ENCODE measurements around the gene PTGFR.

PTGFR gene

DNA sequence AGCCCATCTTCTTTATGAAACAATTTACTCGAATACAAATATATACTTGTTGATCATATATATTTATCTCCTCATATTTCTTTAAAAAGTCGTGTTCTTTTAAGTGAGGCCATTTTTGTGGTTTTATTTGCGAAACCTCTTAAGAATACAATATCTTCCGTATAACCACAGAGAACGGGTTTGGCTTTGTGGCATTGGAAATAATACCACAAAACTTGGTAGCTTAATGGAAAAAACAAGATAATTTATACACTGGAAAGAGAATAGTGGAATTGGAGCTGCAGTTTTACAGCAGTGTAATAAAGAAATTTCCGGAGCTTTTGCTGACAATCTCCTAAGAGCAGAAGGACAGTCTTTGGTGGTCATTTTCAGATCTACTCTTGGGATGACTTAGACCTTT, 29.4 kb downstream of the PTGFR start:
- no peak for DNase-seq (ENCODE audit: extremely low read depth, insufficient read length)
- Histone ChIP-seq H3K36me3 (ENCODE audit: control insufficient read depth, insufficient read depth, low read length) (no peaks in the 10 kb centered on the region), H3K27me3 (replicated peaks; ENCODE audit: control insufficient read depth, insufficient read depth, low read length) (no peaks in the 10 kb centered on the region), H3K4me3 (replicated peaks; ENCODE audit: low read depth, low read length) (no peak overlapping the region)
- TF ChIP-seq CTCF (IDR thresholded peaks at IDR 0.05; ENCODE audit: insufficient read depth, low read length, poor library complexity, severe bottlenecking), result no peak

GRCh38 chr1:78520843-78521242, 30.1 kb downstream of the PTGFR start:
- no peak for DNase-seq (ENCODE audit: extremely low read depth, insufficient read length)
- Histone ChIP-seq H3K36me3 (ENCODE audit: control insufficient read depth, insufficient read depth, low read length) (no peaks in the 10 kb centered on the region), H3K4me3 (replicated peaks; ENCODE audit: low read depth, low read length) (no peak overlapping the region), H3K27me3 (replicated peaks; ENCODE audit: control insufficient read depth, insufficient read depth, low read length) (no peaks in the 10 kb centered on the region)
- TF ChIP-seq CTCF (IDR thresholded peaks at IDR 0.05; ENCODE audit: insufficient read depth, low read length, poor library complexity, severe bottlenecking), result no peak

DNA sequence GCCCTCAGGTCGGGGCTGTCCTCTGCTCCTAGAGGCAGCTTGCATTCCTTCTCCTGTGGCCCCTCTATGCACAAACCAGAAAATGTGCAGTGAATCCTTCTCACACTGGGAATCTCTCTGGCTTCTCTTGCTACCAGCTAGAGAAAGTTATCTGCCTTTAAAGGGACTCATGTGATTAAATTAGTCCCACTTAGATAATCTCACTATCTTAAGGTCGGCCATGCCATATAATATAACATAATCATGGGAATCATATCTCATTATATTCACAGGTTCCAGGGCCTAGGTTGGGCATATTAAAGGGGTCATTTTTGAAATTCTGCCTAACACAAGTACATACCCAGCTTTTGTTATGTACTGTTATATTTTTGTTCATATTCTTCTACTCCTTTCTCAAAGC, 31.4 kb downstream of the PTGFR start:
- no peak for DNase-seq (ENCODE audit: extremely low read depth, insufficient read length)
- H3K36me3 ChIP-seq (ENCODE audit: control insufficient read depth, insufficient read depth, low read length), result no peaks in the 10 kb centered on the region
- TF ChIP-seq CTCF (IDR thresholded peaks at IDR 0.05; ENCODE audit: insufficient read depth, low read length, poor library complexity, severe bottlenecking), result no peak
- no peaks in the 10 kb centered on the region for H3K27me3 ChIP-seq (replicated peaks; ENCODE audit: control insufficient read depth, insufficient read depth, low read length)
- no peak overlapping the region for H3K4me3 ChIP-seq (replicated peaks; ENCODE audit: low read depth, low read length)

- no peak for TF ChIP-seq CTCF (IDR thresholded peaks at IDR 0.05; ENCODE audit: insufficient read depth, low read length, poor library complexity, severe bottlenecking)
- H3K27me3 ChIP-seq (replicated peaks; ENCODE audit: control insufficient read depth, insufficient read depth, low read length), result no peaks in the 10 kb centered on the region
- no peak overlapping the region for H3K4me3 ChIP-seq (replicated peaks; ENCODE audit: low read depth, low read length)
- no peak for DNase-seq (ENCODE audit: extremely low read depth, insufficient read length)
- no peaks in the 10 kb centered on the region for H3K36me3 ChIP-seq (ENCODE audit: control insufficient read depth, insufficient read depth, low read length)
Observed at GRCh38 chr1:78526496-78526895, 35.7 kb downstream of the PTGFR start.

DNA sequence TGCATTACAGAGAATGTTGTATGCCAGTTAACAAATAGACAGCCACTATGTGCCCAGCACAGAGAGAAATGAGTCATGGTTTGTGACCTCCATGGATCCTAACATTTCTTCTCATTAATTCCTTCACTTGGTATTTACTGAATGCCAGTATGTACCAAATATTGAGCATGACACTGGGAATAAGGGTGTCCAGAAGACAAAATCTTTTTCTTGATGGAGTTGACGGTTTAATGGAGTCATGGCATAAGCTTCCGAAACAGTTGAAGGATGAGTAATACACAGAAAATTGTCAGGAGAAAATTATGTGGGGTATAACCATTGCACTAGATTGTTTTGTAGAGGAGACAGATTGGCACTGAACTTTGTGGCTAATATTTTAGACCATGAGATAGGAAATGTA, 36.9 kb downstream of the PTGFR start:
- no peak for TF ChIP-seq CTCF (IDR thresholded peaks at IDR 0.05; ENCODE audit: insufficient read depth, low read length, poor library complexity, severe bottlenecking)
- Histone ChIP-seq H3K36me3 (ENCODE audit: control insufficient read depth, insufficient read depth, low read length) (no peaks in the 10 kb centered on the region), H3K27me3 (replicated peaks; ENCODE audit: control insufficient read depth, insufficient read depth, low read length) (no peaks in the 10 kb centered on the region), H3K4me3 (replicated peaks; ENCODE audit: low read depth, low read length) (no peak overlapping the region)
- DNase-seq (ENCODE audit: extremely low read depth, insufficient read length), result no peak

DNA sequence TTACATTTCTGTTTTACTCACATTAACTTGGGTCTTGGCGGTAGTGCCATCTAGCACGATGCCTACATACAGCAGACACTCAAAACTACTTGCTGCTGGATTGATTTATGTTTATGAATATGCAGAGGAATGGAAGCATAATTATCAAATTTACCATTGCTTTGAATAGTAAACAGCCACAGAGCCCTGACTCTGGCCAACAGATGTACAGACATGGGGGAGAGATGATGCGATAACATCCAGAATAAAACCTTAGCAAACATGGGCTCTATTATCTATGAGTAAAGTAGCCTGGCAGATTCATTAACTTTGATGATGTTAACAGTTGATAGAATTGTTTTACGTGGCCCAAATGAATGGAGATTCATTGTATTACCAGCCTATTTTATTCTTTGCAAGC, 42.8 kb downstream of the PTGFR start:
- no peaks in the 10 kb centered on the region for H3K27me3 ChIP-seq (replicated peaks; ENCODE audit: control insufficient read depth, insufficient read depth, low read length)
- TF ChIP-seq CTCF (IDR thresholded peaks at IDR 0.05; ENCODE audit: insufficient read depth, low read length, poor library complexity, severe bottlenecking), result no peak
- DNase-seq (ENCODE audit: extremely low read depth, insufficient read length), result no peak
- H3K4me3 ChIP-seq (replicated peaks; ENCODE audit: low read depth, low read length), result no peak overlapping the region
- no peaks in the 10 kb centered on the region for H3K36me3 ChIP-seq (ENCODE audit: control insufficient read depth, insufficient read depth, low read length)

All from GM06990 (cell line).